Occipital lobe (tissue), 2 donors: ENCODE measurements around the gene TTC38. TPM values are rescaled to one million over a fixed set of nuclear protein-coding genes. Genes with fewer than 3 reads are reported as not detected.
"Not testable (repeated sequence)": the region's sequence is repeated elsewhere in the genome, so short reads cannot be mapped to it uniquely, and the experiment has no call there.

Experiments
- DNase-seq: peaks from one replicate; lab custom pipeline; 2025; lab: John Stamatoyannopoulos, UW
- total RNA-seq: library from RNA; depleted of rRNA; stranded (reverse); fragments of >200 nt; gene quantifications from one replicate; pipeline ENCODE4 v1.2.3, GENCODE V29; 2014

Gene TTC38
- total RNA-seq, 1 donor from 2014 or later: 5.6 TPM

GRCh38 chr22:46295277-46295971, 27.6 kb downstream of the TTC38 start:
- DNase-seq: no peak

DNA sequence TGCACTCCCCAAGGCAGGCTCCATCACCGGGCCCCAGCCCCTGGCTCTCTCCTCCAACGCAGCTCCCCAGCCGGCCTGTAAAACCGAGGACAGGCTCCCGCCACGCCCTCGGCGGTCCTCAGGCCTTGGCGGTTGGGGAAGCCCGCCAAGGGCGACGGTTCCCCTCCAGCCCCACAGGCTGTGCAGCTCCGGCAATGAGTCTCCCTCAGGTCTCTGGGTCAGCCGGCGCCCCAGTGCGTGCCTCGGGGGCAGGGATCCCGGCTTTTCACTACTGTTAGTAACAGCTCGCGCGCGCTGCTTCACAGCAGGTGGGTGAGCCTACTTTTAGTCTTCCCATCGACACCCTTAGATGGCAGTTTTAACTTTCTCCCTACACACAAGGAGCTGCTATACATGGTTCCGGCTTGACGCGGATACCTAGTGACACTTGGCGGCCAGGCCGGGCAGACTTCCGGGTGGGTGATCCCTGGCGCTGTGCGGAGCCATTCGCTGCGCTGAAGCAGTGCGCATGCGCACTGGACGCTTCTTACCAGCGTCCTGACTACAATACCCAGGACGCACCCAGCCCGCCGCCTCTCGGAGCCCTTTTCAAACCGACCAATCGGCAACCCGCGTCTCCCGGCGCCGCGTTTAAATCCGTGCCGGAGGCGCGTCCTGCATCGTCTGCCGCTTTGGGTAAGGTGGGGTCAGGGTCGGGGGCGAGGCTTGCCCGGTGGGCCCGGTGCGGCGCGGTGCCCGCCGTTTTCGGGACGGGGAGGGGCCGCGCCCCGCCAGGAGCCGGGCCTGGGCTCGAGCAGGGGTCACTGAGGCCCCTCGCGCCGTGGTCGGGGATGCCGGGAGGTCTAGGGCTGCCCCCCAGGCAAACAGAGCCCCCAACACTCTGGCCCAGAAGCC, 28.7 kb downstream of the TTC38 start, which contains the start of gene GTSE1:
TSS of gene GTSE1 (plus strand) at position 614 of the 894 bp plus-strand sequence. CDS start 531 bp downstream, outside the sequence.
- peak; percentile 95 for DNase-seq

DNA sequence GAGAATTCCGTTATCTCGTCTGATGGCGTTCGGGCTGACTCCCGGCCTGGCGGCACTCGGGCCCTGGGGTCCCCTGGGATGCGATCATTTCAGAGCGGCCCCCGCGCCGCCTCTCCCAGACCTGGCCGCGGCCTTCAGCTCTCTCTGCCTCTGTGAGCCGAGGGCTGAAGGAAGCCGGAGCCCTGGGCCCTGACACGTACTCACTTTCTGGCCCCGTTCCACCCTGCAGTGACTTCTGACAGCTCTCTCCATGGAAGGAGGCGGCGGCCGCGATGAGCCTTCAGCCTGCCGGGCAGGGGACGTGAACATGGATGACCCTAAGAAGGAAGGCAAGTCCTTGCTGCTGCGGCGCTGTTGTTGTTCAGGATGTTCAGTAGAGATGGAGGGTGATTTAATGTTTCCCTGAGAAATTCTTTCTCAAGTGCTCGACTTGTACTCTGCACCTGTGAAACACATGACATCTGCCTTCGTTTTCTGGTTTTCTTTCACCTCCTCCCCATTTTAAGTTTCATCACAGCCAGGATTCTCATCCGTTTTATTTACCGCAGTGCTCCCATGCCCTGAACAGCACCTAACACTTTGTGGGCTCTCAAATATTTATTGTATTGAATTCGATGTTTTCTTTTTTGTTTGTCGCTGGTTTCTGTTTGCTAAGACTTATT, 29.5 kb downstream of the TTC38 start:
- DNase-seq: no peak

GRCh38 chr22:46299101-46299500, 31.3 kb downstream of the TTC38 start:
- DNase-seq: no peak

DNA sequence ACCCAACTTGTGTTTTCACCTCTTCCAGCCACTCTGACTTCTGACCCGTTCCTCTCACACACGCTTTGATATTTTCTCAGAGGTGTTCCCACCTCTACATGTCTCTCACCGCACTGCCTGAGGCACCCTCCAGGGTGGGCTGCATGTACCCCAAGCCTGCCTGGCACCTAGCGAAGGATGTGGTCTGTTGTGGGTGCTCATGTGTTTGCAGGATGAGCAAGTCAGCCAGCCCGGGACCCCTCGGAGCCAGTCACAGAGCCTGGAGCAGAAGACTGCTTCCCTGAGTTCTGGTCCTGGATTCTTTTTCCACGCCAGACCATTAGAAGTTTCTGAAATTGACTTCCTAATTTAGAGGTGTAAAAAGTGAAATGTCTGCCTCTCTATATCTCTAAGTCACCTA, 32.7 kb downstream of the TTC38 start:
- DNase-seq: no peak

DNA sequence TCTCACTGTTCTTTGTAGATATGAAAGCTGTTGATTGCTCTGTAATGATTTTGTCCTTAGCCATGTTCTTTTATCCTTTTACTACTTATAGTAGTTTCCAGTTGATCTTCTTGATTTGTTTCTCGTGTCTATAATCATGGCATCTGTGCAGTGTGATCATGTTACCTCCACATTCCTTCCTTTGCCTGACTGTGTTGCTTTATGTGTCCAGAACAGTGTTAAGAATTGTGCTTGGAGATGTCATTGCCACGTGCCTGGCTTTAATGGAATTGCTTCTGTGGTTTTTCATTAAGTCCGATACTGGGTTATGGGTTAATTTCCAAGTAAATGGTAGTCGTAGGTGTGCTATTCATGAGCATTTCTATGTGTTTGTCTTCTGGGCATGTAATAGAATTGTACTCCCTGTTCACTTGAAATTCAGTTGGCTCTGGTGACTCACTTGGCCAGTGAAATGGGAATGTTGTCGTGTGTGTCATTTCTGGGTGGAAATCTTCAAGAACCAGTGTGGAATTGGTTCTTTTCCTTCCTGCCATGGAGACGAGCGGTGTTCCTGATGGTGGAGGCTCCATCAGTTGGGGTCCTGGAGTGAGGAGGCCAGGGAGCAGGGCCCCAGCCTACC, 35.6 kb downstream of the TTC38 start:
- DNase-seq: no peak

GRCh38 chr22:46308283-46308988, 40.6 kb downstream of the TTC38 start:
- no peak for DNase-seq

DNA sequence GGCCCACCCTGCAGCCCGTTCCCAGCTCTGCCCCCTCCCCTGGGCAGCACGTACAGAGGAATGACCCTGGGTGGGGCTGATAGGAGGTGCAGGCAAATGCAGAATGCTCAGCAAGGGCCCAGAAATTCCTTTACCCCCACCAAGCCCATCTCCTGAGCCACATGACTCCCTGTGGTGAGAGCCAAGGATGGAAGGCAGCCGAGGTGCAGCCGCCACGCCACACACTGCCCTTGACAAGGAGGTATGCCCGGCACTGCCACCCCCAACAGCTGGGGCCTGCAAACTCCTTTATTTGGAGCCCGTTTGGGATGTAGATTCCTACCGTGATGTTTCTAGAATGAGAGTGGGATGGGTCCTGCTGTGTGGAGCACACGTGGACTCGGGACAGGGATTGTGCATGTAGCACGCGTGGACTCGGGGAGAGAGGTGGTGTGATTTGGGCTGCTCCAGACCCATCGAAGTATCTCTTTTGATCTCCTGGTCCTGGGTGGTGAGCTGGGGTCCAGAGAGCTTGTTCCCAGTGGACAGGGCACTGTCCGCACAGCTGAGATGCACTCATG, 41.8 kb downstream of the TTC38 start:
- DNase-seq: no peak

GRCh38 chr22:46312056-46312455, 44.2 kb downstream of the TTC38 start:
- no peak for DNase-seq

DNA sequence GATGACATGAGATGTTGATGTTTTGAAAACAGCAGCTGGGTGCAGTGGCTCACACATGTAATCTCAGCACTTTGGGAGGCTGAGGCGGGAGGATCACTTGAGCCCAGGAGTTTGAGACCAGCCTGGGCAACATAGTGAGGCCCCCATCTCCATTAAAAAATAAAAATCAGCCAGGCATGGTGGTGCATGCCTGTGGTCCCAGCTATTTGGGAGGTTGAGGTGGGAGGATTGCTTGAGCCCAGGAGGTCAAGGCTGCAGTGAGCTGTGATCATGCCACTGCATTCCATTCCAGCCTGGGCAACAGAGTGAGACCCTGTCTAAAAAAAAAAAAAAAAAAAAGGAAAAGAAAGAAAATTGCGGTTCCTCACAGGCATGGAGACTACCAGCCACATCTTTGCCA, 45.0 kb downstream of the TTC38 start:
- DNase-seq: not testable (repeated sequence)

DNA sequence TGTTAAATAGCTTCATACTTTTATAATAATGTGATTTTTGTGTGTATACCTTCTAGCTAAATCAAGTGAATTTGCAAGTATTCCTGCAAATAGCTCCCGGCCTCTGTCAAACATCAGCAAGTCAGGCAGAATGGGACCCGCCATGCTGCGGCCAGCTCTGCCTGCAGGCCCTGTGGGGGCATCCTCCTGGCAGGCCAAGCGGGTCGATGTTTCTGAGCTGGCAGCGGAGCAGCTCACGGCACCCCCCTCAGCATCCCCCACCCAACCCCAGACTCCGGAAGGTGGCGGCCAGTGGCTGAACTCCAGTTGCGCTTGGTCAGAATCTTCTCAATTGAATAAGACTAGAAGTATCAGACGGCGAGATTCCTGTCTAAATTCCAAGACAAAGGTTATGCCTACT, 48.2 kb downstream of the TTC38 start:
- DNase-seq: no peak

- no peak for DNase-seq
These were observed 49.8 kb downstream of the TTC38 start for GRCh38 chr22:46317646-46318045.

- no peak for DNase-seq
These were observed 50.8 kb downstream of the TTC38 start for GRCh38 chr22:46318576-46318975.

- no peak for DNase-seq
These were observed 51.5 kb downstream of the TTC38 start for GRCh38 chr22:46319319-46319718.

DNA sequence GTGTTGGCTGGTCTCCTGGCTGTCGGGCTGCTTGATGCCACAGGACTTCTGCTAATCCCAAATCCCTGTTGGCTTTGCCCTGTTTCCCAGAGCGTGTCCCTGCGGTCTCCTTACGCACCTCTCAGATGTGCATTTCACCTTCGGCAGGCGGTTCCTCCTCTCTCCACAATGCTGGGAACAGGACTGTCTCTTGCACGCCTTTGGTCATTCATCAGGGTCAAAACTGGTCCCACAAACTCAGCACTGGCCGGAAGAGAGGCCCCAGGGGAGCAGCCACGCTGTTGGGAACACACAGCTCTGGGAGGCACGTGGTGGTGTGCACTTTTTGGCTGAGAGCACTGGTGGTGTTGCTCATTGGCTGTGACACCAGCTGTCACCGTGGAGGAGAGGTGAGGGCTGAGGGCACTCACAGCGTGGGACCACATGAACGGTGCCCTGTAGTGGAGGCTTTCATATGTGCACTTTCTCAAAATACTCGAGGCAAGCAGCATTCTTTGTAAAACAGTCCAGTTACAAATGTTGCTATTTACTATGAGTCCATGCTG, 52.4 kb downstream of the TTC38 start:
- no peak for DNase-seq

DNA sequence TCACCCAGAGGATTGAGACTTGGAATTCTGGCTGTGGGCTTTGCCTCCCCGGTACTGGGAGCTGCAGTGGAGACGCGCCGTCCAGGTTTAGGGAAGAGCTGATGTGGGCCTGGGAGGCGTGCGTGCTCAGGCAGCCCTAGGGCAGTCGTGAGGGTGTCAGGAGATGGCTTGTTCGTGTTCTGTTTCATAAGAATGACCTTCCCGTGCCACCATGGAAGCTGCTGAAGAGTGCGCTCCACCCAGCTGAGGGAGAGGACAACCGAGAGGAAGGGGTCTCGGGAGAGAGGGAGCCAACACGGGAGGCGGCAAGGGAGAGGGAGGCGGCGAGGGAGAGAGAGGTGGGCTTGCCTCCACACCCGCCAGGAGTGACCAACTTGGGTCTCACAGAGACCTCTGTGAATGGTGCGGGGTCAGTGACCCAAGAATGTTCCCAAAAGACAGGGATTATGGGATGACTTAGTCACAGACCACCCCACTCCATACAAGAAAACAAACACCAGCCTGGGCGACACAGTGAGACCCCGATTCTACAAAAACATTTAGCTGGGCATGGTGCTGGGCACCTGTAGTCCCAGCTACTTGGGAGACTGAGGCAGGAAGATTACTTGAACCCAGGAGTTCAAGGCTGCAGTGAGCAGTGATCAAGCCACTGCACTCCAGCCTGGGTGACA, 53.0 kb downstream of the TTC38 start:
- no peak for DNase-seq

GRCh38 chr22:46322711-46323110, 54.9 kb downstream of the TTC38 start:
- DNase-seq: no peak

DNA sequence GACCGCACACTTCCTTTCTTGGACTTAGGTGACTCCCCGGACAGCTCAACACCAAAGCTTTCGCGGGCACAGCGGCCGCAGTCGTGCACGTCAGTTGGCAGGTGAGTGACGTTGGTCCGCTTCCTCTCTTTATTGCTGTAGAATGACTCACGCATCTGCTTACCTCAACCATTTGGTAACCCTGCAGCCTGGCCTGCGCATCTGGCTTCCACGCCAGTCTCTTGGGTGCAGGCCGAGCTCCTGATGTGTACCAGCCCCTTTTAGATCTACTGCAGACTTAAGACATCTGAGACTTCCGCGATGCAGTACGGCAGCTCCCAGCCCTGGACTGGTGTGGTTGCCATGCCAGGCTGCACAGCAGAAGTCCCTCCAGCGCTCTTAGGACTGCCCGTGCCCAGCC, 55.4 kb downstream of the TTC38 start:
- no peak for DNase-seq

GRCh38 chr22:46326066-46326680, 58.4 kb downstream of the TTC38 start:
- DNase-seq: no peak
